Nucleus accumbens (tissue), 56 donors: ENCODE data around the gene YJEFN3.

Source experiments
- DNase-seq, 56 donors: peaks; one replicate each; lab custom pipeline; 2025; lab: John Stamatoyannopoulos, UW

The YJEFN3 gene

GRCh38 chr19:19535311-19536191 lies 6.8 kb downstream of the YJEFN3 start:
- no peak for DNase-seq

GRCh38 chr19:19537075-19538048 lies 8.7 kb downstream of the YJEFN3 start:
- no peak for DNase-seq

GRCh38 chr19:19538061-19538784 lies 9.5 kb downstream of the YJEFN3 start, which contains the start of gene CILP2:
Gene CILP2, plus strand, starts transcription at chr19:19538265. Its CDS starts 85 bp downstream, at chr19:19538350.
- DNase-seq = peak in 10 of 56 donors; percentile 5 to 57 (median 22)

- no peak for DNase-seq
Measured at GRCh38 chr19:19538785-19539166, 10.1 kb downstream of the YJEFN3 start.

DNA sequence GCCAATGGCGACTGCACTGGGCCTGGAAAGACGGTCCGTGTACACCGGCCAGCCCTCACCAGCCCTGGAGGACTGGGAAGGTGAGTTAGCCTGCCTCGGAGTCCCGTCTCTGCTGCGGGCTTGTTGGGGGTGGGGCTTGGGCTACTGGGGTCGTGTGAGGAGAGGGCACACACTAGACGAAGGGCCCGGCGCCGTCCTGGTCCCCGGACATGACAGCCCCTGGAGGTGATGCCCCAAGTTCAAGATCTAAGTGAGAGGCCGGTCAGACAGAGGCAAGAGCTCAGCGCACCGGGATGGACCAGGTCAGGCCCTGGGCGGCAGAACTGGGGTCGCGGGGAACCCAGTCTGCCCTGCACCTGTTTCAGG lies 11.0 kb downstream of the YJEFN3 start:
- DNase-seq = no peak

DNA sequence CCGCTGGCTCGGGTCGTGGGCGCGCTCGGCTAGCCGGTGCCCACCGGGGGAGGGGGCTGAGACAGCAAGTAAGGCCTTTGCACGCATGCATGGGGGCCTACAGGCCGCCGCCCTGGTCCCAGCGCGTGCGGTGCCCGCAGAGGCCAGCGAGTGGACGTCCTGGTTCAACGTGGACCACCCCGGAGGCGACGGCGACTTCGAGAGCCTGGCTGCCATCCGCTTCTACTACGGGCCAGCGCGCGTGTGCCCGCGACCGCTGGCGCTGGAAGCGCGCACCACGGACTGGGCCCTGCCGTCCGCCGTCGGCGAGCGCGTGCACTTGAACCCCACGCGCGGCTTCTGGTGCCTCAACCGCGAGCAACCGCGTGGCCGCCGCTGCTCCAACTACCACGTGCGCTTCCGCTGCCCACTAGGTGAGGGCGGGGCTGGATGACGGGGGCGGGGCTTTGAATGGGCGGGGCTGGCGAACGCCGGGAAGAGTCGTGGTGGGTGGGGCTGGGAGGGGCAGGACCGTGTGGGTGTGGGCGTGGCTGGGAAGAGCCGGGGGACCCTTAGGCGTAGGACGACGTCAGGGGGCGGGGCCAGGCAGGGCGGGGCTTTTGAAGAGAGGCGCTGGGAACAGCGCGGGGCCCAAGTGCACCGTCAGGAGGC lies 11.5 kb downstream of the YJEFN3 start:
- DNase-seq = peak in 27 of 56 donors; percentile 7 to 83 (median 26)

GRCh38 chr19:19540715-19541515 lies 12.2 kb downstream of the YJEFN3 start:
- DNase-seq = peak in 16 of 56 donors; percentile 7 to 60 (median 30)

- DNase-seq = no peak
Measured at GRCh38 chr19:19541616-19542015, 12.9 kb downstream of the YJEFN3 start.

GRCh38 chr19:19542507-19542906 lies 13.8 kb downstream of the YJEFN3 start:
- DNase-seq = no peak

DNA sequence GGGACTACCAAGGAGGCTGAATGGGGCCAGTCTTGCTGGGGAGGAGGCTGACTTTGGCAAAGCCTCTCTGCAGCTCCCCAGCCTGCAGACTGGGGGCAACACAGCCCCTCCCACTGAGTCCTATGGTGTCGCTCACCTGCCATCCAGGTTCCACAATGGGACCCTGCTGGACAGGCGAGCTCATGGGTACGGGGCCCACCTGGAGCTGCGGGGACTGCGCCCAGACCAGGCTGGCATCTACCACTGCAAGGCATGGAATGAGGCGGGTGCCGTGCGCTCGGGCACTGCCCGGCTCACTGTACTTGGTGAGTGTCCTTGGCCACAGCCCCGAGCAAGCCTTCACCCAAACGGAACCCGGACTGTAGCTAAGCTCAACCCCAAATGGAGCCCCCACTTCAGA lies 14.4 kb downstream of the YJEFN3 start:
- DNase-seq = no peak

DNA sequence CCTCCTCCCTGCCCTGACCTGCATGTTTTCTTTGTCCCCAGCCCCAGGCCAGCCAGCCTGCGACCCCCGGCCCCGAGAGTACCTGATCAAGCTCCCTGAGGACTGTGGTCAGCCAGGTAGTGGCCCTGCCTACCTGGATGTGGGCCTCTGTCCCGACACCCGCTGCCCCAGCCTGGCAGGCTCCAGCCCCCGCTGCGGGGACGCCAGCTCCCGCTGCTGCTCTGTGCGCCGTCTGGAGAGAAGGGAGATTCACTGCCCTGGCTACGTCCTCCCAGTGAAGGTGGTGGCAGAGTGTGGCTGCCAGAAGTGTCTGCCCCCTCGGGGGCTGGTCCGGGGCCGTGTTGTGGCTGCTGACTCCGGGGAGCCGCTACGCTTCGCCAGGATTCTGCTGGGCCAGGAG lies 14.9 kb downstream of the YJEFN3 start:
- DNase-seq = no peak

- DNase-seq = no peak
Measured at GRCh38 chr19:19544257-19544953, 15.7 kb downstream of the YJEFN3 start.

DNA sequence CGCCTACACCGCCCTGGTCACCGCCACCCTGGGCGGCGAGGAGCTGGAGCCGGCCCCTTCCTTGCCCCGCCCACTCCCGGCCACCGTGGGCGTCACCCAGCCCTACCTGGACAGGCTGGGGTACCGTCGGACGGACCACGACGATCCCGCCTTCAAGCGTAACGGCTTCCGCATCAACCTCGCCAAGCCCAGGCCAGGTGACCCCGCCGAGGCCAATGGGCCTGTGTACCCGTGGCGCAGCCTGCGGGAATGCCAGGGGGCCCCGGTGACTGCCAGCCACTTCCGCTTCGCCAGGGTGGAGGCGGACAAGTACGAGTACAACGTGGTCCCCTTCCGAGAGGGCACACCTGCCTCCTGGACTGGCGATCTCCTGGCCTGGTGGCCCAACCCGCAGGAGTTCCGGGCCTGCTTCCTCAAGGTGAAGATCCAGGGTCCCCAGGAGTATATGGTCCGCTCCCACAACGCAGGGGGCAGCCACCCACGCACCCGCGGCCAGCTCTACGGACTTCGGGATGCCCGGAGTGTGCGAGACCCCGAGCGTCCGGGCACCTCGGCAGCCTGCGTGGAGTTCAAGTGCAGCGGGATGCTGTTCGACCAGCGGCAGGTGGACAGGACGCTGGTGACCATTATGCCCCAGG lies 16.4 kb downstream of the YJEFN3 start:
- DNase-seq = no peak

- no peak for DNase-seq
Measured at GRCh38 chr19:19545707-19546106, 17.0 kb downstream of the YJEFN3 start.

DNA sequence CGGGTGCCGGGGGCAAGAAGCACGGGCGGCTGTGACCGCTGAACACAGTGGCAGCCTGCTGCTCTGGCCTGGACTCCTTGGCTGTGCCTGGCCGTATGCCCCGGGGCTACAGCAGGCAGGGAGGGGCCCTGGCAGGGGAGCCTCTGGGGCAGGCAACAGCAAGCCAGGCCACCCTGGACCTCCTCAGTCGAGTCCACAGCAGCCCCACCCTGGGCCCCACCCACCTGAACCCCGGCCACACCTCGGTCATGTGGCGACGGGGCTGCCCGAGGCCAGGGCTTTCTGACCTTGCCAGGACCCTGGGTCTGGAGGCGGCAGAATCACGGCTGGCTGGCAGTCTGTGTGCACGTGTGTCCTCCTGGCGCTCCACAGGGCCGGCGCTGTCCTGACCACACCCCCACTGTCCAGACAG lies 18.0 kb downstream of the YJEFN3 start:
- peak in 1 of 56 donors; percentile 18 for DNase-seq

GRCh38 chr19:19547674-19548336 lies 19.1 kb downstream of the YJEFN3 start:
- no peak for DNase-seq
